HCT116 (cell line): ENCODE measurements around the gene CUL4A. TPM values are rescaled to one million over a fixed set of nuclear protein-coding genes. Genes with fewer than 3 reads are reported as not detected.

Experiments used
- ATAC-seq: fragments of 200-7000 bp; cut with Tn5 transposase; 2 replicates; pipeline ENCODE4 v1.9.1; 2020; ENCODE audit warnings: mild to moderate bottlenecking, moderate library complexity
- BruUV-seq: library from RNA; stranded (reverse); fragments of 400-500 nt; replicated peaks from 2 replicates; lab custom pipeline; 2021; lab: Mats Ljungman, UMichigan
- CTCF ChIA-PET: fragments of 300-600 bp; sonication (Branson Sonifier 250); formaldehyde crosslinking; loops from one replicate; lab custom pipeline; 2021; ENCODE audit warnings: antibody characterized with exemption; lab: Charles Lee
- POLR2A ChIA-PET: fragments of 300-600, 350-600 bp; sonication (Branson Sonifier 250); formaldehyde crosslinking; loops from one replicate; lab custom pipeline; 2021; ENCODE audit warnings: antibody characterized with exemption; lab: Charles Lee
- RAD21 ChIA-PET, 2 experiments: fragments of 300-600 bp; sonication (Branson Sonifier 250); formaldehyde crosslinking; loops; one replicate each; lab custom pipeline; 2023; ENCODE audit warnings: low total read pairs in 2 of 2; ENCODE audit not compliant: uncharacterized antibody in 2 of 2, unreplicated experiment in 2 of 2, low non-redundant PET in 1 of 2; lab: Charles Lee
- DNase-seq: peaks from one replicate; pipeline ENCODE4 v3.0.0-alpha.2; 2010; ENCODE audit warnings: low read depth, low spot score
- H2AFZ ChIP-seq: fragments of 200-600 bp; shearing (Covaris generic), sonication (generic); 2 replicates; pipeline ENCODE4 v1.6.1; 2017; ENCODE audit warnings: low read depth, mixed run types, mixed read lengths, antibody characterized with exemption, low read length; ENCODE audit not compliant: poor library complexity, severe bottlenecking
- H3K27ac ChIP-seq: 2 replicates; pipeline ENCODE4 v1.5.1; 2012; ENCODE audit warnings: low read depth, low read length
- H3K27me3 ChIP-seq: fragments of 200-600 bp; sonication (generic); 2 replicates; pipeline ENCODE4 v1.6.1; 2016; ENCODE audit warnings: mixed run types, low read length, mixed read lengths; ENCODE audit not compliant: insufficient read depth
- H3K36me3 ChIP-seq, 2 experiments: fragments of 200-500 bp in 1 of 2; fragments of 200-600 bp in 1 of 2; sonication (Bioruptor generic) in 1 of 2; sonication (generic) in 1 of 2; 2 replicates each; pipeline versions ENCODE4 v1.5.1 to v1.6.1; 2014 to 2016; ENCODE audit warnings: low read length in 2 of 2, inconsistent platforms in 1 of 2, mixed read lengths in 1 of 2, mixed run types in 1 of 2; ENCODE audit not compliant: insufficient read depth in 2 of 2, control insufficient read depth in 1 of 2
- H3K4me1 ChIP-seq, 2 experiments: fragments of 200-600 bp in 1 of 2; sonication (generic) in 1 of 2; 2 replicates each; pipeline versions ENCODE4 v1.5.1 to v1.6.1; 2012 to 2017; ENCODE audit warnings: low read length in 2 of 2, inconsistent platforms in 1 of 2, mild to moderate bottlenecking in 1 of 2, mixed read lengths in 1 of 2, mixed run types in 1 of 2, moderate library complexity in 1 of 2; ENCODE audit not compliant: insufficient read depth in 2 of 2, control insufficient read depth in 1 of 2
- H3K4me2 ChIP-seq: fragments of 200-600 bp; sonication (generic); 2 replicates; pipeline ENCODE4 v1.6.1; 2017; ENCODE audit warnings: mixed run types, low read length, mixed read lengths
- H3K4me3 ChIP-seq, 2 experiments: fragments of 200-600 bp in 1 of 2; sonication (generic) in 1 of 2; replicated peaks in 1 of 2; 2 replicates each; pipeline ENCODE4 v1.5.1; 2011 to 2016; ENCODE audit warnings: low read length in 2 of 2, control low read depth in 1 of 2, low read depth in 1 of 2, mild to moderate bottlenecking in 1 of 2, mixed read lengths in 1 of 2, mixed run types in 1 of 2
- H3K79me2 ChIP-seq: fragments of 200-600 bp; sonication (generic); 2 replicates; pipeline ENCODE4 v1.6.1; 2017; ENCODE audit warnings: mild to moderate bottlenecking, mixed run types, low read length, moderate library complexity, mixed read lengths; ENCODE audit not compliant: insufficient read depth
- H3K9ac ChIP-seq: fragments of 200-600 bp; sonication (generic); 2 replicates; pipeline ENCODE4 v1.6.1; 2016; ENCODE audit warnings: low read length, mixed read lengths
- H3K9me2 ChIP-seq: fragments of 200-600 bp; sonication (generic), shearing (Covaris generic); 2 replicates; pipeline ENCODE4 v1.6.1; 2017; ENCODE audit warnings: mixed run types, mild to moderate bottlenecking, moderate library complexity; ENCODE audit not compliant: insufficient read depth
- H3K9me3 ChIP-seq, 2 experiments: fragments of 200-500 bp in 1 of 2; fragments of 200-600 bp in 1 of 2; sonication (Bioruptor generic) in 1 of 2; sonication (generic) in 1 of 2; 2 replicates each; pipeline ENCODE4 v1.6.1; 2014 to 2017; ENCODE audit warnings: low read length in 2 of 2, mixed read lengths in 2 of 2, inconsistent platforms in 1 of 2, low read depth in 1 of 2, mild to moderate bottlenecking in 1 of 2, mixed run types in 1 of 2, moderate library complexity in 1 of 2; ENCODE audit not compliant: control insufficient read depth in 1 of 2, insufficient read depth in 1 of 2
- H4K20me1 ChIP-seq: fragments of 200-600 bp; sonication (generic), shearing (Covaris generic); 2 replicates; pipeline ENCODE4 v1.6.1; 2017; ENCODE audit warnings: mixed run types, mild to moderate bottlenecking, moderate library complexity; ENCODE audit not compliant: insufficient read depth
- CBX3 ChIP-seq: IDR thresholded peaks from 2 replicates; pipeline ENCODE4 v1.6.1; 2012; ENCODE audit warnings: low read depth
- EGR1 ChIP-seq: IDR thresholded peaks from 2 replicates; pipeline ENCODE4 v1.6.1; 2012; ENCODE audit warnings: low read depth
- EZH2phosphoT487 ChIP-seq: fragments of 200-600 bp; IDR thresholded peaks from 2 replicates; pipeline ENCODE4 v1.6.1; 2018; ENCODE audit warnings: antibody characterized with exemption, borderline replicate concordance
- FOSL1 ChIP-seq: IDR thresholded peaks from 2 replicates; pipeline ENCODE4 v1.6.1; 2012; ENCODE audit warnings: low read depth
- POLR2AphosphoS5 ChIP-seq: IDR thresholded peaks from 2 replicates; pipeline ENCODE4 v1.6.1; 2011; ENCODE audit warnings: mild to moderate bottlenecking, low read depth, low read length, moderate library complexity
- RAD21 ChIP-seq: IDR thresholded peaks from 2 replicates; pipeline ENCODE4 v1.6.1; 2012; ENCODE audit warnings: low read depth, mild to moderate bottlenecking
- SIN3A ChIP-seq: IDR thresholded peaks from 2 replicates; pipeline ENCODE4 v1.6.1; 2012; ENCODE audit warnings: low read depth
- SP1 ChIP-seq: IDR thresholded peaks from 2 replicates; pipeline ENCODE4 v1.6.1; 2012; ENCODE audit warnings: low read depth
- ZFX ChIP-seq: fragments of 450-650 bp; IDR thresholded peaks from 2 replicates; pipeline ENCODE4 v1.6.1; 2017
- intact Hi-C: fragments of 100-400 bp; cut with micrococcal nuclease; formaldehyde crosslinking; loops from 2 replicates; pipeline ENCODE4 v1.10.0; 2022
- total RNA-seq: library from RNA; stranded (reverse); gene quantifications from one replicate; pipeline ENCODE4 v1.2.1, GENCODE V29; 2021; ENCODE audit not compliant: unreplicated experiment
- TF ChIP-seq, protein P1 (sequence below): IDR thresholded peaks from 2 replicates; pipeline ENCODE4 v1.6.1; 2012
- TF ChIP-seq, protein P2 (sequence below), 3 experiments: fragments of 200-600 bp in 1 of 3; sonication (generic) in 1 of 3; IDR thresholded peaks in 2 of 3; conservative IDR thresholded peaks in 1 of 3; 2 replicates each; pipeline ENCODE4 v1.5.1; 2012 to 2017; ENCODE audit warnings: low read depth in 2 of 3, low read length in 2 of 3, antibody characterized with exemption in 1 of 3, borderline replicate concordance in 1 of 3, control low read depth in 1 of 3, mild to moderate bottlenecking in 1 of 3, mixed read lengths in 1 of 3, mixed run types in 1 of 3, moderate library complexity in 1 of 3; ENCODE audit not compliant: insufficient read depth in 1 of 3
- TF ChIP-seq, protein P3 (sequence below): IDR thresholded peaks from 2 replicates; pipeline ENCODE4 v1.6.1; 2012; ENCODE audit warnings: low read depth
- TF ChIP-seq, protein P4 (sequence below): IDR thresholded peaks from 2 replicates; pipeline ENCODE4 v1.6.1; 2011; ENCODE audit warnings: mild to moderate bottlenecking, low read length, moderate library complexity; ENCODE audit not compliant: insufficient replicate concordance; ENCODE audit errors: extremely low read depth

Gene CUL4A
- total RNA-seq, 1 experiment from 2014 or later, result 76.5 TPM

DNA sequence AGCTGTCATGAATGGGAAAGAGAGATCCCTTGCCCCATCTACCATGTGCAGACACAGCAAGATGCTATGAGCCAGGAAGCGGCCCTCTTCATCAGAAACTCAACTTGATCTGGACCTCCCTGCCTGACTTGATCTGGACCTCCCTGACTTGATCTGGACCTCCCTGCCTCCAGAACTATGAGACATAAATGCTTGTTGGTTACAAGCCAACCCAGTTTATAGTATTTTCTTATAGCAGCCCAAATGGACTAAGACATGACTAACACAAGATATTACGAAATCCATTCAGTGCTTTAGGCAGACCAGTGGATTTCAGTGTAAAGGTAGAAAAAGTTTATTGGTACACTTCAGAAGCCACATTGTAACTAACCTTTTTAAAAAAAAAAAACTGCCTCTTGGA is 16.5 kb upstream of the CUL4A start:
- Histone ChIP-seq H3K36me3 (peaks cover 49 to 82% of the 10 kb centered on the region in 2 experiments), H2AFZ (no peak overlapping the region), H3K4me3 (no peak overlapping the region), H3K79me2 (peaks cover 26% of the 10 kb centered on the region), H4K20me1 (no peaks in the 10 kb centered on the region; the same call in 1 of the 2 replicates), H3K9me2 (no peaks in the 10 kb centered on the region), H3K9me3 (no peaks in the 10 kb centered on the region), H3K9ac (no peak overlapping the region), H3K27ac (no peak overlapping the region), H3K4me2 (no peak overlapping the region), H3K4me1 (peaks cover 7 to 11% of the 10 kb centered on the region in 2 experiments), H3K27me3 (no peaks in the 10 kb centered on the region)
- ATAC-seq (no peak), DNase-seq (no peak)
- ChIA-PET CTCF (no interaction called here), RAD21 (no interaction called here), POLR2A (no interaction called here)
- intact Hi-C loops, result no loop called here
- no TSS peak for BruUV-seq
- TF ChIP-seq POLR2AphosphoS5, result no peak
- TF ChIP-seq CBX3, result no peak
- TF ChIP-seq, protein P1, sequence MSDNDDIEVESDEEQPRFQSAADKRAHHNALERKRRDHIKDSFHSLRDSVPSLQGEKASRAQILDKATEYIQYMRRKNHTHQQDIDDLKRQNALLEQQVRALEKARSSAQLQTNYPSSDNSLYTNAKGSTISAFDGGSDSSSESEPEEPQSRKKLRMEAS, result no peak
- TF ChIP-seq RAD21, result no peak
- no peak for TF ChIP-seq EGR1
- TF ChIP-seq ZFX, result no peak
- TF ChIP-seq SP1, result no peak
- TF ChIP-seq, protein P2, sequence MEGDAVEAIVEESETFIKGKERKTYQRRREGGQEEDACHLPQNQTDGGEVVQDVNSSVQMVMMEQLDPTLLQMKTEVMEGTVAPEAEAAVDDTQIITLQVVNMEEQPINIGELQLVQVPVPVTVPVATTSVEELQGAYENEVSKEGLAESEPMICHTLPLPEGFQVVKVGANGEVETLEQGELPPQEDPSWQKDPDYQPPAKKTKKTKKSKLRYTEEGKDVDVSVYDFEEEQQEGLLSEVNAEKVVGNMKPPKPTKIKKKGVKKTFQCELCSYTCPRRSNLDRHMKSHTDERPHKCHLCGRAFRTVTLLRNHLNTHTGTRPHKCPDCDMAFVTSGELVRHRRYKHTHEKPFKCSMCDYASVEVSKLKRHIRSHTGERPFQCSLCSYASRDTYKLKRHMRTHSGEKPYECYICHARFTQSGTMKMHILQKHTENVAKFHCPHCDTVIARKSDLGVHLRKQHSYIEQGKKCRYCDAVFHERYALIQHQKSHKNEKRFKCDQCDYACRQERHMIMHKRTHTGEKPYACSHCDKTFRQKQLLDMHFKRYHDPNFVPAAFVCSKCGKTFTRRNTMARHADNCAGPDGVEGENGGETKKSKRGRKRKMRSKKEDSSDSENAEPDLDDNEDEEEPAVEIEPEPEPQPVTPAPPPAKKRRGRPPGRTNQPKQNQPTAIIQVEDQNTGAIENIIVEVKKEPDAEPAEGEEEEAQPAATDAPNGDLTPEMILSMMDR (IDR thresholded peaks at IDR 0.05 in 2 of 3, conservative IDR thresholded peaks at IDR 0.05 in 1 of 3; ENCODE audit: borderline replicate concordance in 1 of 3, insufficient read depth in 1 of 3, low read depth in 2 of 3, low read length in 2 of 3), result no peak

DNA sequence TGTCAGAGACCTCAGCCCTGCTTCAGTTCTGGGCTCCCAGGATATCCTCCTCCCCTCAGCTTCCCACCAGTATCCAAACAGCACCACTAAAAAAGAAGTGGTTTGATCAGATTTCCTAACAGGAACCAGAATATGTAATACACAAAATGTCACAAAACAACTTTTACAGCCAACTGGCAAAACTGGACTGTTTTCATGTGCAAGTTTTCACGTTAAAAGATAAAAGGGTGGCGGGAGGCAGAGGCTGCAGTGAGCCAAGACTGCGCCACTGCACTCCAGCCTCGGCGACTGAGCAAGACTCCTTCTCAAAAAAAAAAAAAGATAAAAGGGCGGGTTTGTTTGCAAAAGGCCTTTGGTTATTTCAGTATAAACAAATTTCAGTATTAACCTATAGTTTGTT is 14.1 kb upstream of the CUL4A start:
- Histone ChIP-seq H3K36me3 (peaks cover 55 to 79% of the 10 kb centered on the region in 2 experiments), H3K4me2 (no peak overlapping the region), H3K27me3 (no peaks in the 10 kb centered on the region), H3K9me2 (no peaks in the 10 kb centered on the region), H3K27ac (no peak overlapping the region), H4K20me1 (no peaks in the 10 kb centered on the region; the same call in 1 of the 2 replicates), H3K4me3 (no peak overlapping the region), H3K4me1 (no peaks in the 10 kb centered on the region), H3K79me2 (peaks cover 41% of the 10 kb centered on the region), H2AFZ (no peak overlapping the region), H3K9ac (no peak overlapping the region), H3K9me3 (no peaks in the 10 kb centered on the region)
- ChIA-PET POLR2A (no interaction called here), RAD21 (no interaction called here), CTCF (no interaction called here)
- BruUV-seq, result no TSS peak
- intact Hi-C loops, result no loop called here
- no peak for DNase-seq
- no peak for ATAC-seq
- TF ChIP-seq SIN3A, result no peak
- TF ChIP-seq, protein P3, sequence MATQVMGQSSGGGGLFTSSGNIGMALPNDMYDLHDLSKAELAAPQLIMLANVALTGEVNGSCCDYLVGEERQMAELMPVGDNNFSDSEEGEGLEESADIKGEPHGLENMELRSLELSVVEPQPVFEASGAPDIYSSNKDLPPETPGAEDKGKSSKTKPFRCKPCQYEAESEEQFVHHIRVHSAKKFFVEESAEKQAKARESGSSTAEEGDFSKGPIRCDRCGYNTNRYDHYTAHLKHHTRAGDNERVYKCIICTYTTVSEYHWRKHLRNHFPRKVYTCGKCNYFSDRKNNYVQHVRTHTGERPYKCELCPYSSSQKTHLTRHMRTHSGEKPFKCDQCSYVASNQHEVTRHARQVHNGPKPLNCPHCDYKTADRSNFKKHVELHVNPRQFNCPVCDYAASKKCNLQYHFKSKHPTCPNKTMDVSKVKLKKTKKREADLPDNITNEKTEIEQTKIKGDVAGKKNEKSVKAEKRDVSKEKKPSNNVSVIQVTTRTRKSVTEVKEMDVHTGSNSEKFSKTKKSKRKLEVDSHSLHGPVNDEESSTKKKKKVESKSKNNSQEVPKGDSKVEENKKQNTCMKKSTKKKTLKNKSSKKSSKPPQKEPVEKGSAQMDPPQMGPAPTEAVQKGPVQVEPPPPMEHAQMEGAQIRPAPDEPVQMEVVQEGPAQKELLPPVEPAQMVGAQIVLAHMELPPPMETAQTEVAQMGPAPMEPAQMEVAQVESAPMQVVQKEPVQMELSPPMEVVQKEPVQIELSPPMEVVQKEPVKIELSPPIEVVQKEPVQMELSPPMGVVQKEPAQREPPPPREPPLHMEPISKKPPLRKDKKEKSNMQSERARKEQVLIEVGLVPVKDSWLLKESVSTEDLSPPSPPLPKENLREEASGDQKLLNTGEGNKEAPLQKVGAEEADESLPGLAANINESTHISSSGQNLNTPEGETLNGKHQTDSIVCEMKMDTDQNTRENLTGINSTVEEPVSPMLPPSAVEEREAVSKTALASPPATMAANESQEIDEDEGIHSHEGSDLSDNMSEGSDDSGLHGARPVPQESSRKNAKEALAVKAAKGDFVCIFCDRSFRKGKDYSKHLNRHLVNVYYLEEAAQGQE, result no peak
- no peak for TF ChIP-seq SP1
- TF ChIP-seq, protein P4, sequence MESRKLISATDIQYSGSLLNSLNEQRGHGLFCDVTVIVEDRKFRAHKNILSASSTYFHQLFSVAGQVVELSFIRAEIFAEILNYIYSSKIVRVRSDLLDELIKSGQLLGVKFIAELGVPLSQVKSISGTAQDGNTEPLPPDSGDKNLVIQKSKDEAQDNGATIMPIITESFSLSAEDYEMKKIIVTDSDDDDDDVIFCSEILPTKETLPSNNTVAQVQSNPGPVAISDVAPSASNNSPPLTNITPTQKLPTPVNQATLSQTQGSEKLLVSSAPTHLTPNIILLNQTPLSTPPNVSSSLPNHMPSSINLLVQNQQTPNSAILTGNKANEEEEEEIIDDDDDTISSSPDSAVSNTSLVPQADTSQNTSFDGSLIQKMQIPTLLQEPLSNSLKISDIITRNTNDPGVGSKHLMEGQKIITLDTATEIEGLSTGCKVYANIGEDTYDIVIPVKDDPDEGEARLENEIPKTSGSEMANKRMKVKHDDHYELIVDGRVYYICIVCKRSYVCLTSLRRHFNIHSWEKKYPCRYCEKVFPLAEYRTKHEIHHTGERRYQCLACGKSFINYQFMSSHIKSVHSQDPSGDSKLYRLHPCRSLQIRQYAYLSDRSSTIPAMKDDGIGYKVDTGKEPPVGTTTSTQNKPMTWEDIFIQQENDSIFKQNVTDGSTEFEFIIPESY, result no peak
- TF ChIP-seq FOSL1, result no peak
- no peak for TF ChIP-seq EZH2phosphoT487
- TF ChIP-seq, protein P1, result no peak
